Suppressor macrophage treated with lipopolysaccharide for 1 hour (primary cell): Measurements from ENCODE around the gene BORCS5.
"Not testable (repeated sequence)": the region's sequence is repeated elsewhere in the genome, so short reads cannot be mapped to it uniquely, and the experiment has no call there.

Experiments used
- DNase-seq, 3 donors: peaks; one replicate each; pipeline ENCODE4 v3.0.0-alpha.2; 2020 to 2022

BORCS5 gene

DNA sequence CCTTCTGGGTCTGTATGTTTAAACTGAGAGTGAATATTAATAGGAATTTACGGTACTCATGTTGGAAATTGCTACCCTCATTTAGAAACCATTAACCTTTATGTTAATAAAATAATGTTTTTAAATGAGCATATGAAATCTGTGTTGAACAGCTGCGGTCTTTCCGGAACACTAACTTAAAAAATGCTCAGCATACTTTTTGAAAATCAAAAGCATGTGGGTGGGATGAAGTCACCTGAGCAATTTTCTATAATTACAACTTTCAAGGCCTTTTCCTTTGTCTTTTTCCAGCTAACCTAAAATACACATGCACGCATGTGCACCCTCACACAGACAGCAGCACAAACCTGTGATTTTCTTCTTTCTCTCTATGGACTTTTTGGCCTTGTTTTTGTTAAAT is 39.8 kb downstream of the BORCS5 start:
- DNase-seq = no peak

- DNase-seq = no peak
Observed at GRCh38 chr12:12397184-12397583, 40.3 kb downstream of the BORCS5 start.

DNA sequence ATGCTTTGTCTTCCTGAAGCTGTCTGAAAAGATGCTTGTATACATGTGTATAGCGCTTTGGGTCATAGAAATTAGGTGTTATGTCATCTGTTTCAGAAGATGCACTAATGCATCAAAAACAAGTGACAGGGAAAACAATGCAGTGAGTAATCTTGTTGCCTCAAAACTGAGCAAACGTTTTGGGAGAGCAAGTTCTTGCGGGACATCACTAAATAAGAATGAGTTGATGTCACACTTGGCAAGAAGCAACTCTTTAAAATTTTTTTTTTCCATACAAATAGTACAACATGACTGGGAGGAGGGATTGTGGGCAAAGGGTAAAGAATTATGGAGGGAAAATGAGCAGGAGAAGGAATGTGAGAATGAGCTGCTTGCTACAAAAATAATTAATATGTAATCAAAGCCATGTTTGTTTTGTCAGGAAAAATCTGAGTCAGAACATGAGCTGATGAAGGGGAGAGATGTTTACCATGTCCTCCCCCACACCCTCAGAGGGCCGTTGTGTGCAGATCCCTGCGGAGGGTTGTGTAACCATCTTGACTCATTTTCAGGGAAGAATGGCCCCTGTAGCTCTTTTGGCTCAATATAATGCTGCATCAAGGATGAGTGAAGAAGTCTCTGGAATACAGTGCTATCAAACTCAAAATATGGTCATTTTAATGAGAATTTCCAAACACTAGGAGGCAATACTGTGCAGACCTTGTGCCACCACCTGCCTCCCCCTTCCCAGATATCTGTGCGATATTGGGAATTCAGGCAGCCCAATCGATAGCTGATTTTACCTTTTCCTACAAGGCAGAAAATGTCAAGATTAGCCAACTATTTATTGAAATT is 41.4 kb downstream of the BORCS5 start:
- DNase-seq = peak; percentile 43 to 49 (median 49)

DNA sequence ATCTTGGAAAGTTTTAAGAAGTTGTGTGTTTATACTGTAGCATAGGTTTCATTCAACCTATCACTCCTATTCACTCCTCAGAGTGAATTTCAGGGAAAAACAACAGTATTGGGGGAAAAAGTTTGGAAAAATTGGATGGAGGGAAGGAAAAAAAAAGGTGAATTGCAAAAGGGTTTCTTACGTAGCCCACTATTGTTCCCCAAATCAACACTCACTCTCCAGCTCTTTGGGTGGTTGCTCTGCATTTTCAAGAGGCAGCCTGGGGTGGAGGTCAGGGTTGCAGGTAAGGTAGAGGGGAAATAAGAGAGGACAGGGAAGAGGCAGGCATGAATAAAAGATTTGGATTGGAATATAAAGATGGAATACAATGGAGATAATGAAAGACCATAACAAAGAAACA is 42.3 kb downstream of the BORCS5 start:
- no peak for DNase-seq

DNA sequence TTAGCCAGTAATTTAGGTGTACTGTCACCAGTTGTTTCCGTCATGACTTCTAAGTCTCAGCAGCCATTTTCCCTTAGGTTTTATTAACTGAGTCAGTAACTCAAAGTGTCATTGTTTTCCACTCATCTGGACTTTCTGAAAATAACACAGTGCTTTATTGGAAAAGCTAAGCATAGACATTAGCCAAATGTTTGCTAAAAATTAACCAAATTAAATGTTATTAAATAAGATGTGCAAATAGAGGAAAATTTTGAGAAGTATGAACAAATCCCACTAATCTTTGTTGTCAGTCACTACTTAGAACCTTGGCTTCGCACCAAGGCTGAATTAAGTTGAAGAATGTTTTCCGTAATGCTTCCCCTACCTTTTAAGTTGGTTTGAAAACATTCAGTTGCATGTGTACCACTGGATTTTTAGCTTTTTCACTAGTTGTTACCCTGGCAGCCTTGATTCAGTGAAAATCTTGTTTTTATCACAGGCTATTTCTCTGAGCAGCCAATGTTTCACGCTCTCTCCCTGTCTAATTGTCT is 43.0 kb downstream of the BORCS5 start:
- DNase-seq = no peak

- no peak for DNase-seq
Observed at GRCh38 chr12:12400793-12401192, 43.9 kb downstream of the BORCS5 start.

DNA sequence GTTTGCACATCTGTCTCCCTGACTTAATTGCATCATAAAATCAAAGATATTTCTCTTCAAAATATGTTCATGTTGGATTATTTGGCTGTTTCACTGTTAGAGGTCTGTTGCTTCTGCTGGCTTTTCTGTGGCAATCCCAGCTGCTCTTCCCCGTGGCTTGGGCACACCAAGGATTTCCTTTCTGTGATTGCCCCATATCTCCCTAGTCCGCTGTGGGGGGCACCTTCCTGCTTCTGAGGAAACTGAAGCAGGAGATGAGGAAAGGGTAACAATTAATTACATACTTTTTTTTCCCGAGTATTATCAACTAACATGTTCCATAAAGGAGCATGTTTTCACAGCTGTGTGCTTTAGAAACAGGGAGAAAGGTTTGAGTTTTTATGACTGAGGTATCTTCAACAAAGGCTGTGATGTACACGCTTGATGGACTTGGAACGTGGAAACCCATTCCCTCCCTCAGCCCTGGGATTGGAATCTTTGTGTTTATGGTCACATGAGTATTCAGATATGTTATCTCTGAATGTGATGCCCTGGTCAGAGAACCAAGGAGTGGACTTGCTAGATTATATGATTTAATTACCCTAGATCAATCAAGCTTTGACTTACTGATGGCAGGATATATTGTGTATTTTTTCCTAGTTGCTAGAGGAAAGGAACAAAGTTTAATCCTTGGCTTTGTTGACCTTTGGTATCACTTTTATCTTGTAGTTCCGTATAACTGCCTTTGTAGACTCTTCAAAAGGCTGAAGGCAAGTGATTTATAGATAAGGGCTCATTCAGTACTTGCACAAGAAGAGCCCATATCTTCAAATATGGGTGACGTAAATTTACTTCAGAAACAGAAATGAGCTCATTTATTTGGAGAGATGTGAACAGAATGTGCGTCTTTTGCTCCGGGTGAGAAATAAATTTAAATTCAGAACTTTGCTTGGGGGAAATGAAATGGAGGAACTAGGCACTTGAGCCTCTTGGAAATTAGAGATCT is 46.7 kb downstream of the BORCS5 start:
- peak in 1 of 3 donors; percentile 15 for DNase-seq

DNA sequence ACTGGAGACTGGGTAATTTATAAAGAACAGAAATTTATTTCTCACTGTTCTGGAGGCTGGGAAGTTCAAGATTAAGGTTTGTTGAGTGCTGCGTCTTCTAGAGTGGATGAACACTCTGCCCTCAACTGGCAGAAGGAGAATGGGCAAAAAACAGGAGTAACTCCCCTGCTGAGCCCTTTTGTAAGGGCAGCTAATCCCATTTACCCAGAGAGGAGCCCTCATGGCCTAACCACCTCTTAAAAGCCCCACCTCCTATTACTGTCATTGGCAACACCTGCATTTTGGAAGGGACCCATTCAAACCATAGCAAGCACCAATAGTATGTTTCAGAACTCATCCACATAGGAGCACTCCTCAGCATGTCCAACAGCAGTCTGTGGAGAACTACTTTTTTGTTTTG is 47.4 kb downstream of the BORCS5 start:
- no peak for DNase-seq

GRCh38 chr12:12405882-12406281 is 49.0 kb downstream of the BORCS5 start:
- no peak for DNase-seq

- DNase-seq = no peak
Observed at GRCh38 chr12:12406762-12407161, 49.9 kb downstream of the BORCS5 start.

GRCh38 chr12:12408265-12408690 is 51.4 kb downstream of the BORCS5 start:
- no peak for DNase-seq

GRCh38 chr12:12409337-12409736 is 52.5 kb downstream of the BORCS5 start:
- not testable (repeated sequence) for DNase-seq

GRCh38 chr12:12415886-12416285 is 59.0 kb downstream of the BORCS5 start:
- DNase-seq = no peak

DNA sequence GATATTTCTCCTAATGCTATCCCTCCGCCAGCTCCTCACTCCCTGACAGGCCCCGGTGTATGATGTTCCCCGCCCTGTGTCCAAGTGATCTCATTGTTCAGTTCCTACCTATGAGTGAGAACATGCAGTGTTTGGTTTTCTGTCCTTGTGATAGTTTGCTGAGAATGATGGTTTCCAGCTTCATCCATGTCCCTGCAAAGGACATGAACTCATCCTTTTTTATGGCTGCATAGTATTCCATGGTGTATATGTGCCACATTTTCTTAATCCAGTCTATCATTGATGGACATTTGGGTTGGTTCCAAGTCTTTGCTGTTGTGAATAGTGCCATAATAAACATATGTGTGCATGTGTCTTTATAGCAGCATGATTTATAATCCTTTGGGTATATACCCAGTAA is 62.3 kb downstream of the BORCS5 start:
- DNase-seq = not testable (repeated sequence)

DNA sequence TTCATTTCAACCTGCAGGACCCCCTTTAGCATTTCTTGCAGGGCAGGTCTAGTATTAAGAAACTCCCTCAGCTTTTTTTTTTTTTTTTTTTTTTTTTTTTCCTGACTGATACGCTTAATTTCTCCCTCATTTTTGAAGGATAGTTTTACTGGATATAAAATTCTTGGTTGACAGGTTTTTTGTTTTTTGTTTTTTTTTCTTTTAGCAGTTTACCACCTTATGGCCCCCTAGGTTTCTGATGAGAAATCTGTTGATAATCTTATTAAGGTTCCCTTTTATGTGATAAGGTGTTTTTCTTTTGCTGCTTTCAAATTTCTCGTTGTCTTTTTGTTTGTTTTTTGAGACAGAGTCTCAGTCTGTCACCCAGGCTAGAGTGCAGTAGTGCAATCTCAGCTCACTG is 66.5 kb downstream of the BORCS5 start:
- DNase-seq = no peak

DNA sequence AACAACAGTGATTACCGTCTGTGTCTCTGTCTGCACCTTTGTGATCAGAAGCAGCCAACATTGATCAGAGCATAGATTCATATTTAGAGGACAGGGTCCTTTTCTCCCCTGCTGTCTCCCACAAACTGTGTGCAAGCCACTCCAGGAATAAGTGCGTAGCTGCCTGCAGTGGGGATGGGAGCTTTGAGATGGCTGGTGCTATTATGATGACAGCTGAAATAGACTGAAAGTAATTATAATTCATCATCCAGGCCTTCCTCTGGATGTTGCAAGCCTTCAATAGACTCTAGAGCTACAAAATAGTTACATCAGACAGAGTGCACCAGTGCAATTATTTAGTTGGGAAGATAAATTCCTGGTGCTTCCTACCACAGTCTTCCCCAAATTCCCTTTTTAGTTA is 68.1 kb downstream of the BORCS5 start:
- no peak for DNase-seq

DNA sequence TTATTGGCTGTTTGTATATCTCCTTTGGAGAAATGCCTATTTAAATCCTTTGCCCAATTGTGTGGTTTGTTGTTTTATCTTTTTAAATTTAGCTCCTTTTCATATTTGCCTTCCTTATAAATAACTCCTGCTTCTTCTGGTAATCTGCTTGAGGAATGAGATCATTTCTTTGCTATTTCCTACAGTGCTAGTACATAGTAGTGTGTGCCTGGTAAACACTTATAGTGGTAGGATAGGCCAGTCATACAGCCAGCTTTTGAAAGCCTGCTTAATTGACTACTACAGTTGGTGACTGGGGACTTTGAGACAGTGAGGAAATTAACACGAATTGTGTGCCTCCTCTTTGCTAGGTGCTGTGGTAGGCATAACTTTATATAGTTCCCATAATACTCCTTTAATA is 68.7 kb downstream of the BORCS5 start:
- no peak for DNase-seq

- DNase-seq = no peak
Observed at GRCh38 chr12:12427568-12427967, 70.7 kb downstream of the BORCS5 start.

GRCh38 chr12:12428047-12428446 is 71.2 kb downstream of the BORCS5 start:
- no peak for DNase-seq

DNA sequence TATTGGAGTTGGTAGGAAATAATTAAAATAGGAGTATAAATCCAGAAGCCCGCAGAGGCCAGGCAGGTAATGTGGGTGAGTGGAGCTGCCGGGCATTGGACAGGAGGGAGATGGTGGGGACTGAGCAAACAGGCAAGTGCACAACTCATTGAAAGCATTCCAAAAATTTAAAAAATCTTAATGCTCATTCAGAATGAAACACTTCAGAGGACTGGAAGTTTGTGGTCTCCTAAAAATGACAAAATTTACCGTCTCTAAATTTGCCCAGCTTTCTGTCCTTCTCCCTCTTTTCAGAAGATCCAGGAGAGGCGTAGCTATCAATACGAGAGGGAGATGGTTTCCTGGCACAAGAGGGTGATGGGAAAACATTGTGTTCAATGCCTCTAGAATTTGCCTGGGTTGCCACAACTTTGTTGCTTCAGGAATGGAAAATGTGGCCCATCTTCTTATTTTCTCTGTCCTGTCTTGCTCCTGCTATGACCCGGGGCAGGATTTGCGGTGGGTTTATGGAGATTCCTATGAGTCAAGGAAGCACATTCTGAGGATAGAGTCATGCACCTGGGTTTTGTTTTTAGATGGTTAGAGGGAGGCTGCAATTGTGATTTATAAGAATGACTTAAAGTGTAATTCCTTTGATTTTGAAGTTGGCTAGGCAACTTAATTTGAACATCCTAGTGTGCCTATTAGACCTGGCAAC is 72.2 kb downstream of the BORCS5 start:
- no peak for DNase-seq

- DNase-seq = no peak
Observed at GRCh38 chr12:12432364-12432763, 75.5 kb downstream of the BORCS5 start.

DNA sequence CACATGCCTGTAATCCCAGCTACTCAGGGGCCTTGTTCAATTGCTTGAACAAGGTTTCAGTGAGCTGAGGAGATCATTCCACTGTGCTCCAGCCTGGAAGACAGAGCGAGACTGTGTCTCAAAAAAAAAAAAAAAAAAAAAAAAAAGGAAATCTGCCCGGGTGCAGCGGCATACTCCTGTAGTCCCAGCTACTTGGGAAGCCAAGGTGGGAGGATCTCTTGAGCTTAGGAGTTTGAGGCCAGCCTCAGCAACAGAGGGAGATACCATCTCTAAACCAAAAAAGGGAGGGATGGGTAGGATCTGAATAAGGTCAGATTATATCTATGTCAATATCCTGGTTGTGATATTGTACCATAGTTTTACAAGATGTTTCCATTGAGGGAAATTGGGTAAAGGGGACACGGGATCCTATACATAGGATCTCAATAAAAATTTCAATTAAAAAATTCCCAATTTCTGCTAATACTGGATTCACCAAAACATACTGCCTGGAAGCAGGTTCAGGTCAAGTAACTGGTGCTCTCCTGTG is 76.4 kb downstream of the BORCS5 start:
- DNase-seq = no peak
